ENCODE results near the gene SPANXN3.

GRCh38 chrX:143472347-143472938, 44.8 kb downstream of the SPANXN3 start:
- TF ChIP-seq CTCF (IDR thresholded peaks at IDR 0.05; ENCODE audit: low read length) = no peak
- TF ChIP-seq EZH2phosphoT487 (IDR thresholded peaks at IDR 0.05; ENCODE audit: low read length) = no peak
- no peak for TF ChIP-seq EZH2 (optimal IDR thresholded peaks at IDR 0.05; ENCODE audit: low read depth, low read length)

Measured in MM.1S (cell line).